ENCODE measurements around the gene TFEB. TPM values are rescaled to one million over a fixed set of nuclear protein-coding genes. Genes with fewer than 3 reads are reported as not detected.

TFEB gene
- total RNA-seq, 1 donor from 2014 or later, result 37.8 TPM

- no peaks in the 10 kb centered on the region for H3K9me3 ChIP-seq
- H3K36me3 ChIP-seq, result no peaks in the 10 kb centered on the region
- DNase-seq (ENCODE audit: extremely low spot score in 2 of 2), result no peak
- no peak overlapping the region for H3K27ac ChIP-seq
- no peaks in the 10 kb centered on the region for H3K27me3 ChIP-seq
- TF ChIP-seq POLR2A (IDR thresholded peaks at IDR 0.05), result no peak
- TF ChIP-seq POLR2AphosphoS5 (IDR thresholded peaks at IDR 0.05; ENCODE audit: insufficient read depth in 1 of 2, low read depth in 1 of 2), result no peak
- TF ChIP-seq CTCF (IDR thresholded peaks at IDR 0.05), result no peak
- no peak overlapping the region for H3K4me3 ChIP-seq
- intact Hi-C loops (cut with DNase I), result no loop called here
- H3K4me1 ChIP-seq, result no peaks in the 10 kb centered on the region
Observed at GRCh38 chr6:41759905-41760579, 24.6 kb upstream of the TFEB start.

GRCh38 chr6:41759106-41759904, 23.9 kb upstream of the TFEB start:
- Histone ChIP-seq H3K36me3 (no peaks in the 10 kb centered on the region), H3K9me3 (no peaks in the 10 kb centered on the region), H3K4me3 (no peak overlapping the region), H3K27me3 (no peaks in the 10 kb centered on the region), H3K4me1 (no peaks in the 10 kb centered on the region), H3K27ac (no peak overlapping the region)
- DNase-seq (ENCODE audit: extremely low spot score in 2 of 2), result no peak
- TF ChIP-seq CTCF (IDR thresholded peaks at IDR 0.05) (no peak), POLR2A (IDR thresholded peaks at IDR 0.05) (no peak), POLR2AphosphoS5 (IDR thresholded peaks at IDR 0.05; ENCODE audit: insufficient read depth in 1 of 2, low read depth in 1 of 2) (no peak)
- intact Hi-C loops (cut with DNase I), result no loop called here

GRCh38 chr6:41758641-41759035, 23.2 kb upstream of the TFEB start:
- H3K27ac ChIP-seq, result no peak overlapping the region
- intact Hi-C loops (cut with DNase I), result no loop called here

GRCh38 chr6:41757931-41758640, 22.7 kb upstream of the TFEB start:
- DNase-seq (ENCODE audit: extremely low spot score in 2 of 2), result no peak
- no peaks in the 10 kb centered on the region for H3K9me3 ChIP-seq
- H3K36me3 ChIP-seq, result no peaks in the 10 kb centered on the region
- H3K4me3 ChIP-seq, result no peak overlapping the region
- no peak for TF ChIP-seq POLR2A (IDR thresholded peaks at IDR 0.05)
- no peak for TF ChIP-seq CTCF (IDR thresholded peaks at IDR 0.05)
- no peak for TF ChIP-seq POLR2AphosphoS5 (IDR thresholded peaks at IDR 0.05; ENCODE audit: insufficient read depth in 1 of 2, low read depth in 1 of 2)
- H3K4me1 ChIP-seq, result no peaks in the 10 kb centered on the region
- intact Hi-C loops (cut with DNase I), result no loop called here
- H3K27me3 ChIP-seq, result no peaks in the 10 kb centered on the region
- H3K27ac ChIP-seq, result no peak overlapping the region

More at GRCh38 chr6:41758641-41759035, 23.2 kb upstream of the TFEB start:
- H3K4me1 ChIP-seq, result no peaks in the 10 kb centered on the region
- DNase-seq (ENCODE audit: extremely low spot score in 2 of 2), result no peak
- no peaks in the 10 kb centered on the region for H3K27me3 ChIP-seq
- TF ChIP-seq POLR2A (IDR thresholded peaks at IDR 0.05), result no peak
- TF ChIP-seq CTCF (IDR thresholded peaks at IDR 0.05), result no peak
- no peak for TF ChIP-seq POLR2AphosphoS5 (IDR thresholded peaks at IDR 0.05; ENCODE audit: insufficient read depth in 1 of 2, low read depth in 1 of 2)
- no peaks in the 10 kb centered on the region for H3K9me3 ChIP-seq
- H3K36me3 ChIP-seq, result no peaks in the 10 kb centered on the region
- no peak overlapping the region for H3K4me3 ChIP-seq
